MCF 10A (cell line): Measurements from ENCODE around the gene ST3GAL3. TPM values are rescaled to one million over a fixed set of nuclear protein-coding genes. Genes with fewer than 3 reads are reported as not detected.
A peak's percentile ranks its signal among the peaks of the same experiment; 100 is the strongest.

Source experiments
- BruUV-seq: library from RNA; stranded (reverse); fragments of 400-500 nt; replicated peaks from 2 replicates; lab custom pipeline; 2021; lab: Mats Ljungman, UMichigan
- CTCF ChIA-PET: fragments of 300-600 bp; sonication (Branson Sonifier 250); formaldehyde crosslinking; extraction: SDS; loops from one replicate; lab custom pipeline; 2021; ENCODE audit warnings: antibody characterized with exemption, inconsistent platforms; lab: Yijun Ruan, JAX
- POLR2A ChIA-PET: fragments of 300-600, 350-650 bp; sonication (Branson Sonifier 250); formaldehyde crosslinking; extraction: SDS; loops from one replicate; lab custom pipeline; 2020; ENCODE audit warnings: antibody characterized with exemption, inconsistent platforms; lab: Yijun Ruan, JAX
- DNase-seq: peaks from one replicate; pipeline ENCODE4 v3.0.0-alpha.2; 2018; ENCODE audit not compliant: unreplicated experiment
- H3K27ac Mint-ChIP-seq: one replicate; pipeline ENCODE4 v1.8.0; 2022; ENCODE audit warnings: mild to moderate bottlenecking, low read depth, mixed read lengths; ENCODE audit not compliant: unreplicated experiment
- H3K27me3 Mint-ChIP-seq: one replicate; pipeline ENCODE4 v1.8.0; 2022; ENCODE audit warnings: mixed read lengths; ENCODE audit not compliant: insufficient read depth, unreplicated experiment
- H3K36me3 Mint-ChIP-seq: one replicate; pipeline ENCODE4 v1.8.0; 2022; ENCODE audit warnings: mild to moderate bottlenecking, moderate library complexity, mixed read lengths; ENCODE audit not compliant: insufficient read depth, unreplicated experiment
- H3K4me1 Mint-ChIP-seq: one replicate; pipeline ENCODE4 v1.8.0; 2022; ENCODE audit warnings: mixed read lengths; ENCODE audit not compliant: insufficient read depth, unreplicated experiment
- H3K4me3 Mint-ChIP-seq: one replicate; pipeline ENCODE4 v1.8.0; 2022; ENCODE audit warnings: mild to moderate bottlenecking, moderate library complexity, mixed read lengths; ENCODE audit not compliant: unreplicated experiment
- H3K9me3 Mint-ChIP-seq: one replicate; pipeline ENCODE4 v1.8.0; 2022; ENCODE audit warnings: mixed read lengths; ENCODE audit not compliant: unreplicated experiment
- intact Hi-C: fragments of 100-400 bp; cut with micrococcal nuclease; formaldehyde crosslinking; loops from 2 replicates; pipeline ENCODE4 v1.14.1; 2022
- total RNA-seq: library from RNA; stranded (reverse); gene quantifications from 2 replicates; pipeline ENCODE4 v1.2.3, GENCODE V29; 2022
- TF ChIP-seq, protein P1 (sequence below): fragments of 200-600 bp; IDR thresholded peaks from one replicate; pipeline ENCODE4 v1.8.0; 2022; ENCODE audit warnings: antibody characterized with exemption, mild to moderate bottlenecking; ENCODE audit not compliant: unreplicated experiment

The ST3GAL3 gene
- total RNA-seq, 1 experiment from 2014 or later, result 24.2 TPM

GRCh38 chr1:43968348-43968948 is 261.1 kb downstream of the ST3GAL3 start:
- BruUV-seq, result no TSS peak
- H3K27me3 Mint-ChIP-seq, result no peaks in the 10 kb centered on the region
- H3K27ac Mint-ChIP-seq, result no peak overlapping the region
- TF ChIP-seq, protein P1, sequence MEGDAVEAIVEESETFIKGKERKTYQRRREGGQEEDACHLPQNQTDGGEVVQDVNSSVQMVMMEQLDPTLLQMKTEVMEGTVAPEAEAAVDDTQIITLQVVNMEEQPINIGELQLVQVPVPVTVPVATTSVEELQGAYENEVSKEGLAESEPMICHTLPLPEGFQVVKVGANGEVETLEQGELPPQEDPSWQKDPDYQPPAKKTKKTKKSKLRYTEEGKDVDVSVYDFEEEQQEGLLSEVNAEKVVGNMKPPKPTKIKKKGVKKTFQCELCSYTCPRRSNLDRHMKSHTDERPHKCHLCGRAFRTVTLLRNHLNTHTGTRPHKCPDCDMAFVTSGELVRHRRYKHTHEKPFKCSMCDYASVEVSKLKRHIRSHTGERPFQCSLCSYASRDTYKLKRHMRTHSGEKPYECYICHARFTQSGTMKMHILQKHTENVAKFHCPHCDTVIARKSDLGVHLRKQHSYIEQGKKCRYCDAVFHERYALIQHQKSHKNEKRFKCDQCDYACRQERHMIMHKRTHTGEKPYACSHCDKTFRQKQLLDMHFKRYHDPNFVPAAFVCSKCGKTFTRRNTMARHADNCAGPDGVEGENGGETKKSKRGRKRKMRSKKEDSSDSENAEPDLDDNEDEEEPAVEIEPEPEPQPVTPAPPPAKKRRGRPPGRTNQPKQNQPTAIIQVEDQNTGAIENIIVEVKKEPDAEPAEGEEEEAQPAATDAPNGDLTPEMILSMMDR, result no peak
- intact Hi-C loops, result no loop called here
- H3K4me3 Mint-ChIP-seq, result no peak overlapping the region
- ChIA-PET POLR2A (interaction anchor here (1.4 kb wide), 1 partner anchor 22 kb away, joined by 6 read pairs; the partner anchor contains the start of gene IPO13), CTCF (interaction anchor here (0.6 to 2.1 kb wide), 3 partner anchors 22 to 437 kb away, joined by 3 to 11 read pairs (median 4); partner anchors contain the start of gene IPO13)
- DNase-seq, result peak; percentile 51
- H3K36me3 Mint-ChIP-seq, result no peaks in the 10 kb centered on the region
- H3K4me1 Mint-ChIP-seq, result no peaks in the 10 kb centered on the region
- no peaks in the 10 kb centered on the region for H3K9me3 Mint-ChIP-seq

GRCh38 chr1:43969416-43969745 is 262.0 kb downstream of the ST3GAL3 start:
- Mint-ChIP-seq H3K27me3 (no peaks in the 10 kb centered on the region), H3K4me1 (peaks cover 8% of the 10 kb centered on the region), H3K36me3 (peaks cover 7% of the 10 kb centered on the region), H3K27ac (no peak overlapping the region), H3K4me3 (peak overlapping the region; percentile 98), H3K9me3 (no peaks in the 10 kb centered on the region)
- no TSS peak for BruUV-seq
- POLR2A ChIA-PET, result interaction anchor here (1.6 to 3.9 kb wide), 2 partner anchors 22 to 262 kb away, joined by 6 to 28 read pairs; partner anchors contain the start of genes IPO13 and ST3GAL3
- CTCF ChIA-PET, result interaction anchor here (1.9 kb wide), 1 partner anchor 24 kb away, joined by 5 read pairs; no protein-coding TSS in a partner anchor
- TF ChIP-seq, protein P1, result no peak
- no peak for DNase-seq
- intact Hi-C loops, result loop anchor here (1.0 kb wide), 1 partner anchor 23 kb away; the partner anchor contains the start of gene IPO13

GRCh38 chr1:43969746-43970466 is 262.6 kb downstream of the ST3GAL3 start, which contains the start of gene DPH2:
TSS of gene DPH2 (plus strand) at chr1:43970010. CDS start at chr1:43970176, 166 bp downstream.
- Mint-ChIP-seq H3K36me3 (peaks cover 12% of the 10 kb centered on the region), H3K27me3 (no peaks in the 10 kb centered on the region), H3K27ac (peak within 1 kb of the TSS; percentile 74), H3K4me3 (peak within 1 kb of the TSS; percentile 98), H3K9me3 (no peaks in the 10 kb centered on the region), H3K4me1 (peaks cover 10% of the 10 kb centered on the region)
- peak; percentile 97 for DNase-seq
- CTCF ChIA-PET, result interaction anchor here (0.8 to 1.9 kb wide), 6 partner anchors 22 to 67 kb away, joined by 3 to 8 read pairs (median 4); partner anchors contain the start of gene IPO13
- POLR2A ChIA-PET, result interaction anchor here (0.6 to 3.9 kb wide), 5 partner anchors 10 to 277 kb away, joined by 3 to 28 read pairs (median 5); partner anchors contain the start of genes IPO13 and ST3GAL3
- BruUV-seq, result TSS peak; percentile 52
- intact Hi-C loops, result loop anchor here (1.0 kb wide), 1 partner anchor 24 kb away; the partner anchor contains the start of gene IPO13
- TF ChIP-seq, protein P1, result no peak
